ENCODE measurements around the gene LTA4H.

Gene LTA4H

GRCh38 chr12:95967301-95967700 lies 68.1 kb downstream of the LTA4H start:
- Histone ChIP-seq H3K9me3 (ENCODE audit: control insufficient read depth, insufficient read depth, low read depth, low read length) (no peaks in the 10 kb centered on the region), H3K4me3 (ENCODE audit: low read depth, low read length) (no peak overlapping the region), H3K27ac (ENCODE audit: extremely low read depth, low read depth, low read length) (no peak overlapping the region), H3K36me3 (ENCODE audit: control insufficient read depth in 2 of 2, insufficient read depth in 1 of 2, low read length in 2 of 2) (no peaks in the 10 kb centered on the region), H3K4me1 (ENCODE audit: control insufficient read depth, insufficient read depth, low read length) (no peaks in the 10 kb centered on the region)
- ChIA-PET CTCF (interaction anchor here (2.9 kb wide), 1 partner anchor 48 kb away, joined by 17 read pairs; no protein-coding TSS in a partner anchor), POLR2A (no interaction called here)
- TF ChIP-seq ZNF184 (tag by site-specific recombination; IDR thresholded peaks at IDR 0.05), result no peak
- TF ChIP-seq ZNF560 (tag by site-specific recombination; IDR thresholded peaks at IDR 0.05; ENCODE audit: borderline replicate concordance), result no peak
- no peak for TF ChIP-seq ZNF16 (tag by site-specific recombination; IDR thresholded peaks at IDR 0.05; ENCODE audit: low read depth)
- TF ChIP-seq WT1 (tag by site-specific recombination; IDR thresholded peaks at IDR 0.05), result no peak
- no peak for TF ChIP-seq ZBTB17 (tag by site-specific recombination; IDR thresholded peaks at IDR 0.05)
- TF ChIP-seq ZNF26 (tag by site-specific recombination; IDR thresholded peaks at IDR 0.05), result no peak
- no peak for TF ChIP-seq ZNF544 (tag by site-specific recombination; IDR thresholded peaks at IDR 0.05)
- no peak for TF ChIP-seq ZNF366 (tag by site-specific recombination; conservative IDR thresholded peaks at IDR 0.05)
- no peak for TF ChIP-seq ZNF571 (tag by site-specific recombination; IDR thresholded peaks at IDR 0.05)
- no peak for TF ChIP-seq TSHZ1 (tag by site-specific recombination; IDR thresholded peaks at IDR 0.05; ENCODE audit: borderline replicate concordance)
- no peak for TF ChIP-seq HOXD13 (CRISPR knock-in tag; IDR thresholded peaks at IDR 0.05; ENCODE audit: borderline replicate concordance)
- no peak for TF ChIP-seq ZFHX2 (tag by site-specific recombination; conservative IDR thresholded peaks at IDR 0.05)
- TF ChIP-seq ZBTB49 (tag by site-specific recombination; IDR thresholded peaks at IDR 0.05; ENCODE audit: low read depth), result no peak

- no peak overlapping the region for H3K4me3 ChIP-seq (ENCODE audit: low read depth, low read length)
- CTCF ChIA-PET, result interaction anchor here (1.3 to 2.9 kb wide), 2 partner anchors 32 to 48 kb away, joined by 7 to 17 read pairs; no protein-coding TSS in a partner anchor
- no peaks in the 10 kb centered on the region for H3K4me1 ChIP-seq (ENCODE audit: control insufficient read depth, insufficient read depth, low read length)
- H3K27ac ChIP-seq (ENCODE audit: extremely low read depth, low read depth, low read length), result no peak overlapping the region
- no peaks in the 10 kb centered on the region for H3K9me3 ChIP-seq (ENCODE audit: control insufficient read depth, insufficient read depth, low read depth, low read length)
- POLR2A ChIA-PET, result no interaction called here
- no peaks in the 10 kb centered on the region for H3K36me3 ChIP-seq (ENCODE audit: control insufficient read depth in 2 of 2, insufficient read depth in 1 of 2, low read length in 2 of 2)
- no peak for TF ChIP-seq GFI1B (tag by site-specific recombination; IDR thresholded peaks at IDR 0.05)
- TF ChIP-seq SALL2 (tag by site-specific recombination; IDR thresholded peaks at IDR 0.05; ENCODE audit: borderline replicate concordance), result no peak
- no peak for TF ChIP-seq ZEB2 (tag by site-specific recombination; IDR thresholded peaks at IDR 0.05)
- TF ChIP-seq ZNF175 (tag by site-specific recombination; IDR thresholded peaks at IDR 0.05), result no peak
- TF ChIP-seq ZNF513 (tag by site-specific recombination; IDR thresholded peaks at IDR 0.05), result no peak
- TF ChIP-seq ZNF416 (tag by site-specific recombination; IDR thresholded peaks at IDR 0.05), result no peak
- no peak for TF ChIP-seq ZNF449 (tag by site-specific recombination; IDR thresholded peaks at IDR 0.05)
- TF ChIP-seq TCF7L2 (IDR thresholded peaks at IDR 0.05; ENCODE audit: borderline replicate concordance, low read depth, low read length), result no peak
- TF ChIP-seq EGR2 (tag by site-specific recombination; IDR thresholded peaks at IDR 0.05; ENCODE audit: low read depth), result no peak
- no peak for TF ChIP-seq SCRT2 (tag by site-specific recombination; IDR thresholded peaks at IDR 0.05)
These were observed 69.0 kb downstream of the LTA4H start for GRCh38 chr12:95966287-95966870.

All from HEK293 (cell line).